ENCODE results near the gene MAU2. TPM values are rescaled to one million over a fixed set of nuclear protein-coding genes. Genes with fewer than 3 reads are reported as not detected.

The MAU2 gene
- total and polyA plus RNA-seq, 2 experiments from 2014 or later: 18.9 to 62.2 TPM

DNA sequence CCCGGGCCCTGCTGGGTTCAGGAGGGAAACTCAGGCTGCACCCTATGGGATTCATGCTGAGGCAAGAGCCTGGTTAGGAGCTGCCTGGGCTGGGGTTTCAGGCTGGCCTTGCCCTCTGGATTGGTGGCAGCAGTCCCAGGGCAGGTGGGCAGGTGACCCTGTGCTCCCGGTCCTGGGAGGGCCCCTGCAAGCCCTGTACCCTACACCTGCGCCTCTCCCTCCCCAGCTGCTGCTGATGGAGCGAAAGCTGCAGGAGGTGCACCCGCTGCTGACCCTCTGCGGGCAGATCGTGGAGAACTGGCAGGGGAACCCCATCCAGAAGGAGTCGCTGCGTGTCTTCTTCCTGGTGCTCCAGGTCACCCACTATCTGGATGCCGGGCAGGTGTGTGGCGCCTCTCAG, 20.4 kb downstream of the MAU2 start:
- no peaks in the 10 kb centered on the region; the same call in 1 of the 2 replicates for H4K20me1 ChIP-seq (replicated peaks; ENCODE audit: insufficient read depth)
- Mint-ChIP-seq H3K27ac (no peak overlapping the region), H3K27me3 (ENCODE audit: insufficient read depth, low read depth, poor library complexity) (peaks cover 4% of the 10 kb centered on the region), H3K4me1 (no peaks in the 10 kb centered on the region), H3K36me3 (ENCODE audit: low read depth) (peaks cover 58% of the 10 kb centered on the region), H3K4me3 (no peak overlapping the region), H3K9me3 (no peaks in the 10 kb centered on the region)
- H2AFZ ChIP-seq: no peak overlapping the region
- H3K9me2 ChIP-seq (ENCODE audit: insufficient read depth): no peaks in the 10 kb centered on the region
- peaks cover 7% of the 10 kb centered on the region; the same call in 1 of the 2 replicates for H3K36me3 ChIP-seq (ENCODE audit: insufficient read depth)
- TF ChIP-seq ZNF114 (CRISPR knock-in tag; IDR thresholded peaks at IDR 0.05): no peak
- TF ChIP-seq, protein P1, sequence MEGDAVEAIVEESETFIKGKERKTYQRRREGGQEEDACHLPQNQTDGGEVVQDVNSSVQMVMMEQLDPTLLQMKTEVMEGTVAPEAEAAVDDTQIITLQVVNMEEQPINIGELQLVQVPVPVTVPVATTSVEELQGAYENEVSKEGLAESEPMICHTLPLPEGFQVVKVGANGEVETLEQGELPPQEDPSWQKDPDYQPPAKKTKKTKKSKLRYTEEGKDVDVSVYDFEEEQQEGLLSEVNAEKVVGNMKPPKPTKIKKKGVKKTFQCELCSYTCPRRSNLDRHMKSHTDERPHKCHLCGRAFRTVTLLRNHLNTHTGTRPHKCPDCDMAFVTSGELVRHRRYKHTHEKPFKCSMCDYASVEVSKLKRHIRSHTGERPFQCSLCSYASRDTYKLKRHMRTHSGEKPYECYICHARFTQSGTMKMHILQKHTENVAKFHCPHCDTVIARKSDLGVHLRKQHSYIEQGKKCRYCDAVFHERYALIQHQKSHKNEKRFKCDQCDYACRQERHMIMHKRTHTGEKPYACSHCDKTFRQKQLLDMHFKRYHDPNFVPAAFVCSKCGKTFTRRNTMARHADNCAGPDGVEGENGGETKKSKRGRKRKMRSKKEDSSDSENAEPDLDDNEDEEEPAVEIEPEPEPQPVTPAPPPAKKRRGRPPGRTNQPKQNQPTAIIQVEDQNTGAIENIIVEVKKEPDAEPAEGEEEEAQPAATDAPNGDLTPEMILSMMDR (conservative IDR thresholded peaks at IDR 0.05; ENCODE audit: low read depth in 2 of 2): no peak
- TF ChIP-seq STAT1 (IDR thresholded peaks at IDR 0.05; ENCODE audit: unreplicated experiment): no peak
- no peak for TF ChIP-seq NANOG (IDR thresholded peaks at IDR 0.05; ENCODE audit: borderline replicate concordance)
- TF ChIP-seq ZNF331 (CRISPR knock-in tag; IDR thresholded peaks at IDR 0.05; ENCODE audit: low read depth): no peak
- TF ChIP-seq ETS1 (IDR thresholded peaks at IDR 0.05): no peak
- no peak for TF ChIP-seq POLR2AphosphoS5 (IDR thresholded peaks at IDR 0.05; ENCODE audit: low read depth)
- TF ChIP-seq, protein P2, sequence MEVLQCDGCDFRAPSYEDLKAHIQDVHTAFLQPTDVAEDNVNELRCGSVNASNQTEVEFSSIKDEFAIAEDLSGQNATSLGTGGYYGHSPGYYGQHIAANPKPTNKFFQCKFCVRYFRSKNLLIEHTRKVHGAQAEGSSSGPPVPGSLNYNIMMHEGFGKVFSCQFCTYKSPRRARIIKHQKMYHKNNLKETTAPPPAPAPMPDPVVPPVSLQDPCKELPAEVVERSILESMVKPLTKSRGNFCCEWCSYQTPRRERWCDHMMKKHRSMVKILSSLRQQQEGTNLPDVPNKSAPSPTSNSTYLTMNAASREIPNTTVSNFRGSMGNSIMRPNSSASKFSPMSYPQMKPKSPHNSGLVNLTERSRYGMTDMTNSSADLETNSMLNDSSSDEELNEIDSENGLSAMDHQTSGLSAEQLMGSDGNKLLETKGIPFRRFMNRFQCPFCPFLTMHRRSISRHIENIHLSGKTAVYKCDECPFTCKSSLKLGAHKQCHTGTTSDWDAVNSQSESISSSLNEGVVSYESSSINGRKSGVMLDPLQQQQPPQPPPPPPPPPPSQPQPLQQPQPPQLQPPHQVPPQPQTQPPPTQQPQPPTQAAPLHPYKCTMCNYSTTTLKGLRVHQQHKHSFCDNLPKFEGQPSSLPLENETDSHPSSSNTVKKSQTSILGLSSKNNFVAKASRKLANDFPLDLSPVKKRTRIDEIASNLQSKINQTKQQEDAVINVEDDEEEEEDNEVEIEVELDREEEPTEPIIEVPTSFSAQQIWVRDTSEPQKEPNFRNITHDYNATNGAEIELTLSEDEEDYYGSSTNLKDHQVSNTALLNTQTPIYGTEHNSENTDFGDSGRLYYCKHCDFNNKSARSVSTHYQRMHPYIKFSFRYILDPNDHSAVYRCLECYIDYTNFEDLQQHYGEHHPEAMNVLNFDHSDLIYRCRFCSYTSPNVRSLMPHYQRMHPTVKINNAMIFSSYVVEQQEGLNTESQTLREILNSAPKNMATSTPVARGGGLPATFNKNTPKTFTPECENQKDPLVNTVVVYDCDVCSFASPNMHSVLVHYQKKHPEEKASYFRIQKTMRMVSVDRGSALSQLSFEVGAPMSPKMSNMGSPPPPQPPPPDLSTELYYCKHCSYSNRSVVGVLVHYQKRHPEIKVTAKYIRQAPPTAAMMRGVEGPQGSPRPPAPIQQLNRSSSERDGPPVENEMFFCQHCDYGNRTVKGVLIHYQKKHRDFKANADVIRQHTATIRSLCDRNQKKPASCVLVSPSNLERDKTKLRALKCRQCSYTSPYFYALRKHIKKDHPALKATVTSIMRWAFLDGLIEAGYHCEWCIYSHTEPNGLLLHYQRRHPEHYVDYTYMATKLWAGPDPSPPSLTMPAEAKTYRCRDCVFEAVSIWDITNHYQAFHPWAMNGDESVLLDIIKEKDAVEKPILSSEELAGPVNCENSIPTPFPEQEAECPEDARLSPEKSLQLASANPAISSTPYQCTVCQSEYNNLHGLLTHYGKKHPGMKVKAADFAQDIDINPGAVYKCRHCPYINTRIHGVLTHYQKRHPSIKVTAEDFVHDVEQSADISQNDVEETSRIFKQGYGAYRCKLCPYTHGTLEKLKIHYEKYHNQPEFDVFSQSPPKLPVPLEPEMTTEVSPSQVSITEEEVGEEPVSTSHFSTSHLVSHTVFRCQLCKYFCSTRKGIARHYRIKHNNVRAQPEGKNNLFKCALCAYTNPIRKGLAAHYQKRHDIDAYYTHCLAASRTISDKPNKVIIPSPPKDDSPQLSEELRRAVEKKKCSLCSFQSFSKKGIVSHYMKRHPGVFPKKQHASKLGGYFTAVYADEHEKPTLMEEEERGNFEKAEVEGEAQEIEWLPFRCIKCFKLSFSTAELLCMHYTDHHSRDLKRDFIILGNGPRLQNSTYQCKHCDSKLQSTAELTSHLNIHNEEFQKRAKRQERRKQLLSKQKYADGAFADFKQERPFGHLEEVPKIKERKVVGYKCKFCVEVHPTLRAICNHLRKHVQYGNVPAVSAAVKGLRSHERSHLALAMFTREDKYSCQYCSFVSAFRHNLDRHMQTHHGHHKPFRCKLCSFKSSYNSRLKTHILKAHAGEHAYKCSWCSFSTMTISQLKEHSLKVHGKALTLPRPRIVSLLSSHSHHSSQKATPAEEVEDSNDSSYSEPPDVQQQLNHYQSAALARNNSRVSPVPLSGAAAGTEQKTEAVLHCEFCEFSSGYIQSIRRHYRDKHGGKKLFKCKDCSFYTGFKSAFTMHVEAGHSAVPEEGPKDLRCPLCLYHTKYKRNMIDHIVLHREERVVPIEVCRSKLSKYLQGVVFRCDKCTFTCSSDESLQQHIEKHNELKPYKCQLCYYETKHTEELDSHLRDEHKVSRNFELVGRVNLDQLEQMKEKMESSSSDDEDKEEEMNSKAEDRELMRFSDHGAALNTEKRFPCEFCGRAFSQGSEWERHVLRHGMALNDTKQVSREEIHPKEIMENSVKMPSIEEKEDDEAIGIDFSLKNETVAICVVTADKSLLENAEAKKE (CRISPR knock-in tag; IDR thresholded peaks at IDR 0.05): no peak
- TF ChIP-seq JUNB (IDR thresholded peaks at IDR 0.05; ENCODE audit: unreplicated experiment): no peak
- no peak for TF ChIP-seq EZH2 (IDR thresholded peaks at IDR 0.05; ENCODE audit: low read depth, unreplicated experiment)
- TF ChIP-seq CREB1 (CRISPR knock-in tag; IDR thresholded peaks at IDR 0.05; ENCODE audit: low read depth): no peak
- no peak overlapping the region for H3K4me2 ChIP-seq
- H3F3A ChIP-seq (replicated peaks; ENCODE audit: low read depth): no peaks in the 10 kb centered on the region
- no peak overlapping the region for H3K27ac ChIP-seq (ENCODE audit: low read depth)
- H3K79me2 ChIP-seq (replicated peaks; ENCODE audit: insufficient read depth): no peaks in the 10 kb centered on the region
- no peaks in the 10 kb centered on the region for H3K4me1 ChIP-seq (ENCODE audit: insufficient read depth)
- ATAC-seq (no peak), DNase-seq (ENCODE audit: low spot score) (no peak)
- H3K4me3 ChIP-seq: no peak overlapping the region
- H3K27me3 ChIP-seq (ENCODE audit: insufficient read depth): no peaks in the 10 kb centered on the region
